Activated effector memory CD4-positive, alpha-beta T cell treated with anti-CD3 and anti-CD28 coated beads, Interleukin-2, amount 50 U/mL, for 16 hours (primary cell): ENCODE data around the gene TEX264.

Source experiments
- DNase-seq: peaks from one replicate; pipeline ENCODE4 v3.0.0-alpha.2; 2020

Gene TEX264

DNA sequence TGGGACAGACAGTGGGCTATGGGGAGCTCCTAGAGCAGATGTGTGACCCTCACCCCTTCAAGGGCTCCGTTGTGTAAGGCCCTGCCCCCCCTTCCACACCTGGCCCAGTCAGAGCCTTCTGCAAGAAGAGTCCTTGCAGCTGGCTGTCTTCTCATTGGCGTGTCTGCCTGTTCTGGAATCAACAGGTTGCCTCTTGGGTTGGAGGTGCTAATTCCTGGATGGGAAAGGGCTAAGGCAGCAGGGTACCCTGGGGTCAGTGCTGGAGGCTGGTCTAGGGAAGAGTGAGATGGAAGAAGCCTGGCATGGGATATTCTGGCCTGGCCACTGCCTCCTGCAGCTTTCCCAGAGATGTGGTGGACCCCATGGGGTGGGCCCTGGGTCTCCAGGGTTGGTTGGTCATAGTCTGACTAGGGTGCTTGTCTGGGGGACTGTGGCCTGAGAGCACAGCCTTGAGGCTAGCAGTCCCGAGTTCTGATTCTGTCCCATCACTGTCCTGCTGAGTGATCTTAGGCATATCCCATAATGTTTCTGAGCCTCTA is 5.1 kb downstream of the TEX264 start:
- no peak for DNase-seq

DNA sequence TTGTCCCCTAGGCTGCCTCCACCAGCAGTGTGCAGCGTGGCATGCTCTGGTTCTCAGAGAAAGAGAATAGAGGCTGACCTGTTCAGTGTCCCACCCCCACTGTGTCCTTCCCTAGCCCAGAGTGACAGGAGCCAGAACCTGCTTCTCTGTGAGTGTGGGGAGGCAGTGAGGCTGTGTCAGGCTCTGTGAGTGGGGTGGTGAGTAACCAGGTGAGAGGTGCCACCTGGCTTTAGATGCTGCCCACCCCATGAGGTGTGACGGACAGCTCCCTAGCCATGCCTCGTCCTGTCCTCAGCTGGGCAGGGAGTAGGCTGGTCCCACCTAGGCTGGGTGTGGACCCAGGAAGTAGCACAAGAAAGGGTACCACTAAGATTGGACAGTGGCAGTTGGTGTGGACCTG is 6.3 kb downstream of the TEX264 start:
- peak; percentile 61 for DNase-seq

DNA sequence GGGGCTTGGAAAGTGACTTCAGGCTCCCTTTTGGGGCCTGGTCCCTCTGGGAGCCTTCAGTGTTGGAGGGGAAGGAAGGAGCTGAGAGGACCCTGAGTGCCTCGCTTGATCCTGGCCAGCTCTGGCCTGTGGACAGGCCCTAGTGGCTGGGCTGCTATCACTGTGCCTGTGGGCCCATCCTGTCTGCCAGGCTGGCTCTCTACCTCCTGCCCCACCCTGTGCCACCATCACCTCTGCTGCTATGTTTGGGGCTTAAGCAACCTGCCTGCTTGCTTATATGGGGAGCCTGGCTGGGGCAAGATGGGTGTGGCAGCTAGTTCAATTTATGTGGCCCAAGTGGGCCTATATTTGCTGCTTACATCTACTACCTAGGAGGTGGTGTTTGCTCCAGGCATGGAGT is 7.1 kb downstream of the TEX264 start:
- no peak for DNase-seq

DNA sequence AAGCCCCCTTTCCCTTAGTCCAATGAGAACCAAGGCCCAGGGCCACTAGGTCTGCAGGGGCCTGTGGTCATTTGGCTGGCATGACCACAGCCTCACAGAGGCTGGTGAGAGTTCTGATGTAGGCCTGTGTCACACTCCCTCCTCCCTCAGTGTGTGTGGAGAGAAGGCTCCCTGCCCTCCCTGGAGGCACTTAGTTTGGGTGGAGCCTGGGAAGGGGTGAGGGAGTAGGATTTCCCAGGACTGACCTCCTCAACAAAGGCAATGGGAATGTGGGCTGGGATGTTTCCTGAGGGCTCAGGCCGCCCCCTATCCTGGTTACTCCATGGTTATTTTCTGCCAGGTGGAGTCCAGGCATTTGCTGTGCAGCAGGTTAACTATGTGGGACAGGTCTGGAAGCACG is 7.6 kb downstream of the TEX264 start:
- DNase-seq: no peak

DNA sequence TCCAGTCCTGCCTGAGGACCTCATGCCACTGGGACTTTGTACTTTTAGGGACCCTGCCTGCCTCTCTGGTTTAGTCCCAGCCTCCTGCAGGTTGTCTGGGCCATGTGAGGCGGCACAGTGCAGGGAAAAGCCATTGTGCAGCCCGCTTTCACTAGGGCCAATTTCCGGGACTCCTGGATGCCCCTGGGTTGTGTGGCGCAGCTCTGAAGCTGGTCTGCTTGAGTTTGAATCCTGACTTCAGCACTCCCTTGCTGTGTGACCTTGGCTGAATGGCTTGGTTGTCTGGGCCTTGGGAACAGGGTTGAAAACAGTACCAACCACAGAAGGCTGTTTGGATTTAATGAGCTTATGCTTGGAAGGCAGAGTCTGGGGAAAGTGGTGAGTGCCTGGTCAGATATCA is 8.3 kb downstream of the TEX264 start:
- no peak for DNase-seq

DNA sequence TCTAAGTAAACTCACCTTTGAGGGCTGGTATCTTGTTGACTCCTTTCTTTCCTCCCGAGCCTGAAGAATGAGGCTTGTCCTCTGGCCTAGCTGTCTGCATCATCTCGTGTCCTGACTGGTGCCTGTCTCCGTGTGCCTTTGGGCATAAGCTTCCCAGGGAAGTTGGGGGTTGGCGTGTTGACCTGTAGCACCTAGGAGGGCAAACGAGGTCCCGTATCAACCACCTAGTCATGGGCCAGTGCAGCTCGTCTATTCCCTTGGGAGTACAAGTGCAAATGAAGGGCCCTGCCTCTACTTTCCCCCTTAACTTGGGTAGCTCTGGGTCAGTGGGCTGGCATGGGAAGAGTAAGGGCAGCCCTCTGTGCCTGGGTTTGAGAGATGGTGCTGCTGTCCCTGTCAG is 8.7 kb downstream of the TEX264 start:
- no peak for DNase-seq

DNA sequence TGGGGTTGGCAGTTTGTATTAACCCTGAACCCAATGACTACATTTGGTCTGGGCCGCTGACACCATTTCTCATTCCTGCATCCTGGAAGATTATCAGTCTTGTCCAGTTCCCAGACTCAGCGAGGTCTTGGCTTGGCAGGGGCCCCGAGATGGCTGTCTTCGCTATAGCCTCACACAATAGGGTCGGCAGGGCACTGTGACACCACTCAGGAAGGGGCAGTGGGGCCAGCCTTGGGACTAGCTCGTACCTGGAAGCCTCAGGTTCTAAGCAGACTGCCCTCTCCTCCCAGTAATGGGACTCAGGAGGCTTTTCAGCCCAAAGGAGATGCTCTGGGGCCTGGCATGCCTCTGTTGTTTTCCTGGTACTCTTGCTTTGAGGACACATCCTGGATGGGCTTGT is 9.1 kb downstream of the TEX264 start:
- DNase-seq: no peak

DNA sequence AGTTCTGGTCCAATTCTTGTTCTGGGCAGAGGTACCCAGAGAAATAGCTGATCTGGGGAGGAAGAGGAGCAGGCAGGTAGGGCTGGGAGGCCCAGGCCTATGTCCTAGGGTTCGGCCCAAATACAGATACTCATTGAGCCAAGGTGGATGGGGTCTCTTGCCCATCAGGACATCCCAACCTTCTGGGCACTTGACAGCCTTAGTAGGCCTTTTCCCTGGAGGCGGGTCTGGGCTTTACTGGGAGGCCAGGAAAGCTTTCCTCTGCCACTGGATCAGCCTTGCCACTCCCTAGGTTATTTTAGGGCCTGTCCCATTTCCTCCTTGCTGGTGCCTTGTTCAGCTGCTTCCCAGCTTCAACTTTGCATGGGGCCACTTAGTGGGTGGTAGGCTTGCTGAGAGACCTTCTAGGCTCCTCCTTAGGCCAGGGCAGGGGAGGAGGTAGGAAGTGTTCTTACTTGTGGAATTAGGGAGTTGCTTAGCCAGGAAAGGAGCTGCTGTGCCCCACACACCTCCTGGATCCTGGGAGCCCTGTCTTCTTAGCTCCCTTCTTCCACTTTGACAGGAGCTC is 9.7 kb downstream of the TEX264 start:
- DNase-seq: no peak

DNA sequence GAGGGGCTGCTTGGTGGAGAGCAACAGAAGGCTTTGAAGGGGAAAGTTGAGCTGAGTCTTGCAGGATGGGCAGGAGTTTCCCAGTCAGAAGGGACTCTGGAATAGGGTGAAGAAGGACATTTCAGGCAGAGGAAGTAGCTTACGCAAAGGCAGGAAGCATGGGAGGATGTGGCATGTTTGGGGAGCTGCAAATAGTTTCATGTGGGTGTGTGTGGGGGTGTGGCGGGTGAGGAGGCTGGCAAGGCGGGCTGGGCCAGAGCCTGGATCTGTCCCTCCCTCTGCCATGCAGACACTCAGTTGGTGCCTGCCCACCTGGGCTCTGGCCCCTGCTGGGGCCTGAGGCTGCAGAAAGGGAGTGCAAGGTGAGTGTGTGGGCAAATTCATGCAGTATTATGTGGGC is 10.4 kb downstream of the TEX264 start:
- DNase-seq: peak; percentile 81

DNA sequence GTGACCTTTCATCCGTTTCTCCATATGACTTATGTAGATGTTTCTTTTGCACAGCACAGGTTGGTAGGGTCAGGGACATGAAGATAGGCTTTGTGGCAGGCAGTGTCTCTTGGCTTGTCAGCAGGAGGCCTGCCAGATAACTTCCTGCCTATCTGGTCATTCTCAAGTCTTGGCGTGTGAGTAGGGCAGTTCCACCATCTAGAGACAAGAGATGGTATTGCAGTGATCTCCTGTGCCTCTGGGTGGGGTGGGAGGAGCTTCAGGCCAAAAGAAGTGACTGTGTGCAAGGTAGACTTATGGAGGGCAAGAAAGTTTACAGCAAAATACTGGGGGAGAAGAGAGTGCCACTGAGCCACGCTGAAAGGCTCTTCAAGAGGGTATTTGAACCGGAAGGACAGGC is 11.0 kb downstream of the TEX264 start:
- peak; percentile 87 for DNase-seq

DNA sequence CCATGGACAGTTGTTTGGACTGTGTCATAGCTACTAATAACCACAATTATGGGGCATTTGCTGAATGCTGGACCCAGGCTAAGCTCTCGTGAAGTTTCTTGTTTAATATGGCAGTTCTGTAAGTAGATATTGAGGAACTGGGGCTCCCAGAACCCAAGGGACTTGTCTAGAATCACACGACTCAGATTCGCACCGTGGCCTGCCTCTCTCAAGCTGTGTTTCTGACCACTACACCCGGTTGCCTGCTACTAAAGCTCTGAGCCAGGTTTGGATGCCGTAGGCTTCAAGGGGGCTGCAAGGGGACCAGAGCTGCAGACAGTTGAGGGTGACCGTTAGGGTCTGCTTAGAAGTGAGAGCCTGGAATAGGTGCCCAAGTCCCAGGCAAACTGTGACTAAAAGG is 11.5 kb downstream of the TEX264 start:
- no peak for DNase-seq

DNA sequence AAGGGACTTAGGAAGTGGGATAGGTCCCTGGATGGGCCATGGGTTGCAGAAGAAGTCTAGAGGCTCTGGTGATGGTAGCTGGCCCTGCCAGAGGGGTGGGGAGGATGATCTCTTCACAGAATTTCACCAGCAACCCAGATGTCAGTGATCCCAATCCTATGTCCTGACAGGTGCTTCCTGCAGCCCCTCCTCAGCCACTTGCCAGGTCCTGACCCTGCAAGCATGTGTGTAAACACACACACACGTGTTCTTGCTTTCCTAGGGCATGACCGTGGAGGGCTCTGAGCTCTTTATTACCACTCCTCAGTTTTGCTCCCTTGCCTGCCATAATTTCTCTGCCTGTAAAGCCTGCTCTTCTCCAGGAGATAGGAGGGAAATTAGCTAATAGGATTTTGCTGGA is 12.5 kb downstream of the TEX264 start:
- DNase-seq: no peak

DNA sequence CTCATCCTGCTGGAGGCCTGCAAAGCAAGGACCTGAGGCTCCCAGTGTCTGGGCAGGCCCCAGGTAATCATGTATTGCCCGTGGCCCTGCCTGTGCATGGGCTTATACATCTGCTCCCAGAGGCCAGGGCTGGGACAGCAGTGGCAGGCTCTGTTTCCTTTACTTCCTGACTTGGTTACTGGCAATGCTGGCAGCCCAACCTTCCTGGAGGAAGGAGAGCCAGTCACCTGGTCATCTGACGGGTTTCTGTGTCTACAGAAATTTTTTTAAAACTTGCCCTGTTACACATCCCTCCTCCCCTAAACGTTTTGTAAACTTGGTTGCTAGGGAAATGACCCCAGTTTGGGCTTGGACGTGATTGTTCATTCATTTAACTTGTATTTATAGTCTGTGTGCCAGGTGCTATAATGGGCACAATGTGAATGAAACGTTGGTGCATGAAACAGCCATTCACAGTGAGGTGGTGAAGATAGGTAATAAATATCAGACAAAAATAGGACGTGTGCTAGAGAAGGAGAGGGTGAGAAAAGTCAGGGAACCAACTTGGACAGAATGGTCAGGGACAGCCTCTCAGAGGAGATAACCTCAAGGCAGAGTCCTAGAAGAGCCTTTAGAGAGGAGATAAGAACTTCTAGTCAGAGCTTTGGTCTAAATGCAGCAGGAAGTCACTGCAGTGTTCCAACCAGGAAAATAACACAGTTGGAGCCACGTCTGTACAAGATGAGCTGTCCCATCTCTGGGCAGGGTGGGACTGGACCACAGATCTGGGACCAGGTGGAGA is 14.1 kb downstream of the TEX264 start:
- no peak for DNase-seq

DNA sequence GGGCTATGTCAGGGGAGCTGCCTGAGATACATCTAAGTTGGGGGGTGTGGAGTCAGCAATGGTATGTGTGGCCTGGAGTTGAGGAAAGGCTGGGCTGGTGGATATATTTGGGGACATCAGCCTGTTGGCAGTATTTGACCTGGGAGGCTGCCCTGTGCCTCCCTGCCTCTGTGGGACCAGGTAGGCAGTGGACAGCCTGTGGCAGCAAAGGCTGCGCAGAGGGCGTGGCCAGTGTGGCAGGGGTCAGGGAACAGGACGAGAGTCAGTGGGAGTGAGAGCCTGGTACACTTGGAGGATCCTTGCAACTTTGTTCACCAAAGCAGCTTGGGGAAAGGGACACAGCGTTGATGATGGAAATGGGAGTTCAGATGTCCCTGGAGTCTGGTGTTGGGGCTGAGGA is 15.0 kb downstream of the TEX264 start:
- DNase-seq: no peak

DNA sequence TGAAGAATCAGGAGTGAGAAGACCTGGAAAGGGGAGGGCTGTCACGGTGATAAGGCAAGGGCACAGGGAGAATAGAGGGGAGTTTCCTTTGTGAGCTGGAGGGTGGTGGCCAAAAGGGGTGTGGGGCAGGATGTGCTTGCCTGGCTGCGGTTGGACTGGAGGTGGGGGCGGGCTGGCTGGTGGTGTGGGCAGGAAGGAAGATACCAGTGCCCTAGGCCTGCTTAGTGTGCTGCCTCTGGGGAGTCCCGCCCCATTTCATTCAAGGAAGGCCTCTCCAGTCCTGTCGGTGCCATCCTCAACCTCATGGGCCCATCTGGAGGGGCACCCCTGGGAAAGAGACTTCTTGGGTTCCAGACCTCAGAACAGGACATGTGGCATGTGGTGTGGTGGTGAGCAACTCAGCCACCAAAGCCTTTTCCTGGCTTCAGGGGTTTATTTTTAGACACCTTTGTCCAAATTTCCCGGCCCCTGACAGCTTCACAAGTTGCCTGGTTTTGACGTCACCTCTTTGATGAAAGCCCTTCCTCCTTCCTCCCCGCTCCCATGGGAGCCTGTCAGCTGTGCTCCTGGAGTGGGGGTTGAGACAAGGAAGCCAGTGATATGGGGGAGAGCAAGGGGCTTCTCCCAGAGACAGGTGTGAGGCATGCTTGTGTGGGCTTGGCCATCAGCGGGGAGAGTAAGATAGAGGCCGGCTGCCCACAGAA is 15.6 kb downstream of the TEX264 start:
- DNase-seq: peak; percentile 93

DNA sequence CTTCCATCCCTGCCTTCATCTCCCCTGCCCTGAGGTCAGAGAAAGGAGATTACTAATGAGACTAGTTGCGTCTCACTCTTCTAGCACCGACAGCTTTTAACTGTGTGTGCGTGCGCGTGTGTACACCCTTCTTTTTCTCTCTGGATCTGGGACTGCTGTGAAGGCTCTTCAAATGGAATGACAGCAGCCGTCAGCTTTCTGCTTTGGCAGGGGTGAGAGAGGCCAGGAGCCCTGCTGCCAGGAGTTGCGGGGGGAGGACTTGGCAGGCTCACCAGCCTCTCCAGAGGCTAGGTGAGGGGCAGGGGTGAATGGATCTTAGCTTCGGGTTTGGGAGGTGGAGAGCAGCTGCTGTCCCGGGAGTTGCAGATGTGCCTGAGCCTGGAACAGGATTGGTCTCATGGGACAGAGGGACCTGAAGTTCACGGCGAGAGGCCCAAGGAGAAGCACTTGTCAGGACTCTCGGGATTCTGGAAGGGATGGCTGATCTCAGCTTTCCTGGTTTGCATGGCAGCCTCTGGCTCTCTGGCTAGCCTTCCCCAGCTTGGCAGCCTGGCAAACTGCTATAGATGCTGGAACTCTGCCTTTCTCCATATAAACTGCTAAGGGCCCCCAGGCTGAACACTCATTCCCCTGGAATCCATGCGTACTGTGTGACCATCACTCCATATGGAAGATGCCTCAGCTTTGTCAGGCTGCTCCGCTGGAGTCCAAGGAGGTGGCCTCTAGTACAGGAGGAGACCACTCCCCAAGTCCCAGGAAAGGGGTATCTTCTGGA is 16.6 kb downstream of the TEX264 start:
- DNase-seq: no peak

DNA sequence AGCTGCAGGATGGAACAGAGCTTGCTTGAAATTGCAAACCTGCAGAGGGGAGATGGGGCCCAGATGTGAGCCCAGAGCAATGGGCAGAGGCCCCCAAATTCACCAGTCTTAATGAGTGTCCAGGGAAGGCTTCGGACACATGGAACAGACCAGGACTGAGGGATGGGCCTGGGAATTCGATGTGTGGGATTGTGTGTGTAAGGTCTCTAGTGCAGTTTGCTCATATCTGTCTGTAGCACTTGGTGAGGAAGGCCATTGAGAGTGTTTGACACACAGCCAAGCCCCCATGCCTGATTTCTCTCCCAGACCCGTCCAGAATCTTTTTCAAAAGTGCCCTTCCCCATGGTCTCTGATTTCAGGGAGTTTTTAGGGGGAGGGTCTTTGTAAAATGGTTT is 17.2 kb downstream of the TEX264 start:
- DNase-seq: no peak

DNA sequence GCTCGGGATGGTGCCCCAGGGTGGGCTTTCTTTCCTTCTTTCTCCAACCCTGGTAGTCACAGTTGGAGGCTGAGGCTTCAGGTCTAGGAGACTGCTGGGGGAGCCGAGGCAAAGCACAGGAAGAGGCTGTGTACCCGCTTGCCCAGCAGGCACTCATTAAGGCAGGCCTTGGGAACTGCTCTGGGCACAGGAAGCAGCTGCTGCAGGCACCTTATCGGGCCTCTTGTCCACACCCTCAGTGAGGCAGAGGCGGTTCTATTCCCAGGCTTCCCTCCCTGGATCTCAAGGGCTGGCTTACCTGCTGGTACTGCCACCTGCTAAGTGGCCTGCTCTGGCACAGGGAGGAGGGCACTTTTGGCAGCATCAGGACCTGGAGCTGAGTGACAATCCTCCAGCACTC is 20.0 kb downstream of the TEX264 start:
- DNase-seq: no peak

DNA sequence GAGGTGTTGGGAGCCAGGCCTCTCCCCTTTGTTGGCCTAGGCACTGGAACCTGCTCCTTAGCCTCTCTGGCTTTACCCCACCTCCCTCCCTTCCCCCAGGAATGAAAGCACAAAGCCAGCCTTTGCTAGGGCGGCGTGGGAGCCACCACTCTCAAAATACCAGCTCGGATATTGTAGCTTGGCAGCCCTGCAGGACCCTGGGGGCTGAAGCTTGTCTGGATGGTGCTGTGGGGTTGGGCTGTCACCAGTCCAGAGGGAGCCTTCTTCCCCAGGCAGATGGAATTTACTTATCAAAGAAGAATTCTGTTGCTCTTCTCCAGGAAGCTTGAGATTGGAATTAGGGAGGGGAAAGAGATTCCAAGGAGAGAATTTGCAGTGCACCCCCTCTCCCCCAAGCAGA is 20.9 kb downstream of the TEX264 start:
- DNase-seq: no peak

DNA sequence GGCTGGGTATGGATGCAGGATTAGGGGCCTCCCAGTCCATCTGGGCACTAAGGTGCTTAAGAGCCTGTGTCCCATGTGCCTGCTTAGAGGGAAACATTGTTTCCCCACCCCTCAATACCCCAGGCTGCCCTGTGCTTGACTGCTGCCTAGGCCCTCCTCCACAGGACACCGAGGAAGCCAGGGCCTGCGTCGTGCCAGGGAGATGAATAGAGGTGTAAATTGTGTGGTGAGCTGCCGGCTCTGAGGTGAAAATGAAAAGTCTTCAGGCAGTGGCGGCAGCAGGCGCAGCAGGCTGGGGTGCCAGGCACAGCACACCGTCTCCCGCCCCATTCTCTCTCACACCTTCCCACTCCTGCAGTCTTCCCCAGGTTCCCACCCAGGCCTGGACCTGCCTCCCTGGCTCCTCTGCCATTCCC is 21.9 kb downstream of the TEX264 start:
- DNase-seq: no peak

DNA sequence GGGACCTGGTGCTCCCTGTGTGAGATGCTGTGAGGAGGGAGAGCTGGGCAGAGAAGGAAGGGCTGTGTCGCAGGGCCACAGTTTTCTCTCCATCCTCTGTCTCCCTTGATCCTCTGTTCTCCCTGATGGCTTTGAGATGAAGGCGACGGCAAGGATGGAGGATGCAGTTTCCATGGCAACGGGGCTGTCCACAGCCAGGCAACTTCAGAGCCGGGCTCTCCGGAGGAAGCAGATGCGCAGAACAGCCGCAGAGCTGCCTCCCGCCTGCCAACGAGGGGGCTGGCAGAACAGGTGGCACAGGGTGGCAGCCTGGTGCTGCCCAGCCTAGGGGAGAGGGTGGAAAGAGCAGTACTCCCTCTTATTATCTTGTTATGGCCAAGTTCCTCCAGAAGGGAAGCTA is 25.9 kb downstream of the TEX264 start:
- no peak for DNase-seq

DNA sequence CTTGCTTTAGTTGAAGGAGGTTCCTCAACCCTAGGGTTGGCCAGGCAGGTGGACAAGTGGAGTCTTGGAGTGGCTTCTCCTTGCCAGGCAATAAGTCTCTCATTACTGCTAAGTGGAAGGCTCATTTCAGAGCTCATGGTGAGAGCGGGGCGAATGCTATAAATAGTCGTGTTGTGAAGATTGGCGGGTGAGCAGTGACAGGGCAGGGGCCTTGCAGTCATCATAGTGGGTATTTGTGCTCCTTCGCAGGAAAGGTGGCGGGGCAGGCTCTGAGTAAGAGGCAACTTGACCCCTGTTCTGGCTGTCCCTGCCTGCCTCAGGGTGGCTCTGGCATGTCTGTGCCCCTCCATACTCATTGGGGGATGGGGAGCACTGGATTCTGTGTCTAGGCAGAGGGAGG is 27.2 kb downstream of the TEX264 start:
- DNase-seq: no peak

DNA sequence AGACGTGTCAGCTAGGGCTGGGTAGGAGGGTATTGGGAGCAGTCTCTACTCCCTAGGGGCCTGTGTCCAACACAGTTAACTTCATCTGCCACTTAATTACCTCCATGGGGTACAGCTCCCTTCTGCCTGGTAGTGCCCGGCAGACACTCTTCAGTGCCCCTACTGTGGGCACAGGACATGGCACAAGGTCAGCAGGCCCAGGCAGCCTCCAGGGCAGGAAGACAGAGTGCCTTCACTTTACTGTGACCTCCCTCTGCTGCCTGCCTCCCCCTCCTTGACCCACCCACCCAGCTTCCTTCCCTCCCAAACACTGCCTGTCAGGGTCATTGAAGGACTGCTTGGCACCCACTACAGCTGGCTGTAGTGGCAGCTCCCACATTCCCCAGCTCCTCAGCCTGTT is 29.4 kb downstream of the TEX264 start:
- no peak for DNase-seq
